NOMO-1 treated with dmso at 0.1 percent for 144 hours (cell line): ENCODE measurements around the gene RUNX1.

Experiments
- DNase-seq: peaks from one replicate; lab custom pipeline; 2025; ENCODE audit not compliant: unreplicated experiment; lab: John Stamatoyannopoulos, UW

The RUNX1 gene

DNA sequence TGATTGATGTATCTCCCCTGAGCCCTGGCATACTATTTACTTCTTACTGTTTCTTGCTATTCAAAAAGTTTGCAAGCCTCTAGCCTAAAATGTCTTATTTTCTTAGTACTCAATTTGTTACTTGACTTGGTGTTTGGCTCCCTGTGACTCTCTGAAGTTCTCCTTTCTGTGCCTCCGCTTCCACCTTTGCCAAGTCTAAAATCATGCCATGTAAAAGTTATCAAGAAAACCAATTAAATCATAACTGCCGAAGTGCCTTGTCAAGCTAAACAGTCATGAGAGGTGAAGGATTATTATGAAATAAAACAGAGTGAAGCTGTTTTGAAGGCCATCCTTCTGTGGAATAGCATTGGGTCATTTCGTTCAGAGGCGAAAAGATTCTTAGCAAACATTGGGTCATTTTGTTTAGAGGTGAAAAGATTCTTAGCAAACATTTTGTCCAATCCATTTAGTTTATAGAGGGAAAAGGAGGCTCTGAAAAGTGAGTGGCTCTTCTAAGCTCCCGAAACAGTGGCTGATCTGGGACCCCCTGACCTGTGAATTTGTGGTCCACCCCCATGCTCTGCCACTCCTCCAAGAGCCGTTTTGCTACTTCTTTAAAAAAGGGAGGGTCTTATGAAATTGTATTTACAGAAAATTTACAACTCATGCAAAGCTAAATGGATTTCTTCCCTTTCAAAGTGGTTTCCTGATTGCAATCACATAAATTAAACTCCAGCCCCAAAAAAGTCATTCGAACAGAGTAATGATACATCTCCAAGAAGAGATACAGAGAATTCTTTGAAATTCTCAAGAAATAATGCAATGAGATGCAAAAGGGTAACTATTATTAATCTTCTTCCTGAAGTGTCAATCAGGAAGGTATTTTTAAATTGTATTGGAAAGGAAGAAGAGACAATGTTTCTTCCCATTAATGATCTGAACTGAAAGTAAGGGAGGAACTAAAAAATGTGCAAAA, 141.4 kb downstream of the RUNX1 start:
- peak; percentile 62 for DNase-seq

DNA sequence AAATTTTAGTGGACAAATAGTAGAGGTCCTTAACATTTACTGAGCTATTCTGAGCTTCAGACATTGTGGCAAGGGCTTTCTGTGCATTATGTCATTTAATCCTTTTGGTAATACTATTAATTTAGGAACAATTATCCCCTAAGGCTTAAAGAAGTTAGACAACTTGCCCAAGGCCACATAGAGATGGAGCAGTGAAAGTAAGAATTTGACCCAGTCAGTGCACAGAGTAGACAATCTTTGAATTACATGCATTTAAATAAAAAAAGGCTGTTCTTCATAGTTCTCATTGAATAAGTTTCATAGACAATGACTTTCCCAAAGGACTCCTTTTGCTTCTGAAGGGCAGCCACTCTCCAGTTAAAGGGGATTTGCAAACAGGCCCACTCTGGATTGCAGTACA, 142.7 kb downstream of the RUNX1 start:
- no peak for DNase-seq

DNA sequence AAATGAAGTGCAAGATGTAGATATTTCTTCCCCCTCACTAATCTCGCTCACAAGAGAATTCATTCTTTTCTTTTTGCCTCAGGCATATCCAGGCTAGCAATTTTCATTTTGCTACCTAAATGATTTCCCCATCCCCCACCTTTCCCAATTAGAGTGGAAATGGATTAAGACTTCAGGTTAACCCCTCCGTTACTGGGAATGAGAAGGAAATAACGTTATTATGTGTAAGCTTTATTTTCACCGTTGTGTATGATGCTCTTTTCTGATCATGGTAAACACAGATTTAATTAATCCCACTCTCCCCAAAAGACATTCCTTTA, 143.9 kb downstream of the RUNX1 start:
- DNase-seq: no peak

DNA sequence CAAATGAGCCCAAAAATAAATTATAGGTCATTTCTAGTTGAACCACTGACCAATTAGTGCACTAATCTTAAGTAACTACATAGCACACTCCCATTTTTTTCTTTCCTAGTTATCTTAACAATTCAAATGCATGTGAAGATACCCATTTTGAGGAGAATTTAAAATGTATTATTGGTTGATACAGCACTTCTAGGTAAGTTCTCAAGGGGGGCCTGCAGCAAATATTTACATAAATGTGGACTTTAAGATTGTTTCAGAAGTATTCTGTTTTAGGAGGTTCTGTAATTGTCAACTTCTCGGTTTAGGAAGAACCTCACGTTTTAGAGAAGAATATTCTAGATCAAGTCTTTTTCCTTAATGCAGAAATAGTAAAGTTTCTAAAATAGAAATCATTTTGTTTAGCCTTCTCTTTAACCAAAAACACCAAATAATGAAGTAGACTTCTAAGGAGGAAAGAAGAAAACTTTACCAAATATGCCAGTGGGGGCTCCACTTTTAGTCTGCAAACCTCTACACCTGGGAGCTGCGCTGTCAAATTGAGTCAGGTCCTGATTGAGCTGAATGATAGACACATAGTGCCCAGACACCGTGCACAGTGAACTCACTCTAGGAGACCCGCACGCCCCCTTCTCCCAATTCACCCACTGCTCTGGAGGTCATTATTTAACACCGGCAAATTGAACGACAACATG, 144.4 kb downstream of the RUNX1 start:
- DNase-seq: no peak

DNA sequence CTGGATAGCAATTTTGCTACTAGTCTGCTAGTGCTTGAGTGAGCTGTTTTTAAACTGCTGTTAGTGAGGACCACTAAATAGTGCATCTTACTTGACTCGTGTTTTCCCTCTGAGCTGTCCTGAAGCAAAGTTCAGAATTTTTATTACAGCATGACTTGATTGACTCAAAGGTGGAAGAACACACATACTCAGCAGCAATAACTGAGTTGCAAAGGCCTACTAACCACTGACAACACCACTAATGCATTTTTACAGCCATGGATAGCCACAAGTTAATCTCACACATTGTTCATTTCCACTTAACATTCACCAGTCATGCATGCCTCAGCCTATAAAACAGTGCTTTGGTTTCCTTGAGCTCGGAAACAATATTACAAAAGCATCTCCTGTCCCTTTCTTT, 148.7 kb downstream of the RUNX1 start:
- DNase-seq: no peak

DNA sequence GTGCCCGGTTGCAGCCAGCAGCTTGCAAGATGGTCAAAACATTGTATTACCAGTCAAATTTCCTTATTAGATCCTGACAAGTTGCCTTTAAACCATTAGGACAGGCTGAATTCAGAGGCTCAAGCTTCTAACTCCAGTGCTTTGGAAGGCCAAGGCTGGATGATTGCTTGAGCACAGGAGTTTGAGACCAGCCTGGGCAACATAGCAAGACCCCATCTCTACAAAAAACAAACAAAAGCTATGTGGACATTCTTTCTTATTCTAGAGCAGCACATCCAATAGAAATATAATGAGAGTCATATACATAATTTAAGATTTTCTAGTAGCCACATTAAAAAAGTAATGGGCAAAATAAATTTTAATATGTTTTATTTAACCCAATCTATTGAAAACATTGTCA, 149.3 kb downstream of the RUNX1 start:
- no peak for DNase-seq

DNA sequence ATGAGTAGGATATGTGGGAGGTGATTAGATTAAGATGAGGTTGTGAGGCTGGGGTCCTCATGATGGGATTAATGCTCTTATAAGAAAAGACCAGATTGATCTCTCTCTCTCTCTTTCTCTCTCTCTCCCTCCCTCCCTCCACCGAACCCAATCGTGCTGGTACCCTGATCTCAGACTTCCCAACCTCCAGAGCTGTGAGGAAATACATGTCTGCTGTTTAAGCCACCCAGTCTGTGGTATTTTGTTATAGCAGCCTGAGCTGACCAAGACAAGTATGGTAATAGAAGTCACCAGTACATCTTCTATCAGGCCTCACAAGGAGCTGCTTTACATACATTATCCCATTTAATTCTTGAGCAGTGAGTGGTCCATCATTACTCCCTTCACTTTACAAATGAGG, 149.8 kb downstream of the RUNX1 start:
- no peak for DNase-seq

DNA sequence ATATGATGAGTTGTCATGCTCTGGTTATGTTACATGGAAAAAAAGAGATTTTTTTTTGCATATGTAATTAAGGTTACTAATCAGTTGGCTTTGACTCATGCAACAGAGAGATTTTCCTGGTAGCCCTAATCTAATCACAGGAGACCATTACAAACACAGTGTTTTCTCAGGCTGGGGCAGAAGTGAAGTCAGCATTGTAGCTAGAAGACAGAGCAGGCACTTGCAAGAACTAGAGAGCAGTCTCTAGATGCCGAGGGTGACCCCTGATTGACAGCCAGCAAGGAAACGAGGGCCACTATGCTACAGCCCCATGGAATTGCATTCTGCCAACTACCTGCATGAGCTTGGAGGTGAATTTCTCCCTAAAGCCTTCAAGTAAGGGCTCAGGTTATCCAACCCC, 151.3 kb downstream of the RUNX1 start:
- no peak for DNase-seq

DNA sequence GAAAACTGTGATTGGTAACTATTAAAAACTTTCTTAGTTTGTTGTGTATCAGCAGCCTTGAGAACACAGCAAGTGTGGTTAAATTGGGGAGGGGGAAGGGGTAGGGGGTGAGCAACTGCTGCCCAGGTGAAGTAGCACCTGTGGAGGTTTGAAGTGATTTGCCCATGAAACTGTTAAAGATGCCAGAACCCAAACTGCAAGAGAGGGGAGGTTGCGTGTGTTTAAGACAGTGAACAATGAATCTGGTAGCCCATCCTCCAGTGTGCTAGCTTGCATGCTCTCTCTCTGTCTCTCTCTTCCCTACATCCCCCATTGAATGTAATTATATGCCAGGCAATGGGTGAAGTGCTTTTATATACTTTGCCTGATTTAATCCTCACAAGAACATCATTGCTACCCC, 154.7 kb downstream of the RUNX1 start:
- DNase-seq: no peak

DNA sequence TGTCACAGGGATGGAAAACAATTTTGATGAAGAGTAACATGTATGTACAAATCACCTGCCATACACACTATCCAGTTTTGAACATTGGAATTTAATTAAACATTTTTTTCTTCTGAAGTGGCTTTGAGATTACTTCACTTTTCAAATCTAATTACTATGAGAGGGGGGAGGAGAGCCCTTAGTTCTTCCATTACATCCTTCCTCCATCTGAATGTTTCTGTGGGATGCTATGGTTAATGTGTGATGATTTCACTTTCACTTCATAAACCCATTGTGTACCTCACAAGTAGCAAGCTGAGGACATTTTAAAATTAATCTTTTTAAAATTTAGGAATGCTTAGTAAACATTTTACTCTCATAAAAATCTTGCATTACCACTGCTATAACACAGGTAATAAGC, 156.9 kb downstream of the RUNX1 start:
- DNase-seq: no peak

DNA sequence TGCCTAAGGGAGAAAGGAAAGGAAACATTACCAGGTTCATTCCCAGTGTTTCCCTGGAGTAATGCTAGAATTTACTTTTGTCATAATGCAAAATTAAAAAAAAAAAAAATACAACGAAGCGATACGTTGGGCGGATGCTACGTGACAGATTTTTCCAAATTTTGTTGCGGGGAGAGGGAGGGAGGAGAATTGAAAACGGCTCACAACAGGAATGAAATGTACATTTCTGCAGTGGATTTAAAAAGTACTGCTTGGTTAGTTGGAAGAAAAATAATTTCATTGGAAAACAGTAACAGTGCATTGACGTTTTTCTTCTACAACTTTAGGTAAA, 157.5 kb downstream of the RUNX1 start:
- no peak for DNase-seq

DNA sequence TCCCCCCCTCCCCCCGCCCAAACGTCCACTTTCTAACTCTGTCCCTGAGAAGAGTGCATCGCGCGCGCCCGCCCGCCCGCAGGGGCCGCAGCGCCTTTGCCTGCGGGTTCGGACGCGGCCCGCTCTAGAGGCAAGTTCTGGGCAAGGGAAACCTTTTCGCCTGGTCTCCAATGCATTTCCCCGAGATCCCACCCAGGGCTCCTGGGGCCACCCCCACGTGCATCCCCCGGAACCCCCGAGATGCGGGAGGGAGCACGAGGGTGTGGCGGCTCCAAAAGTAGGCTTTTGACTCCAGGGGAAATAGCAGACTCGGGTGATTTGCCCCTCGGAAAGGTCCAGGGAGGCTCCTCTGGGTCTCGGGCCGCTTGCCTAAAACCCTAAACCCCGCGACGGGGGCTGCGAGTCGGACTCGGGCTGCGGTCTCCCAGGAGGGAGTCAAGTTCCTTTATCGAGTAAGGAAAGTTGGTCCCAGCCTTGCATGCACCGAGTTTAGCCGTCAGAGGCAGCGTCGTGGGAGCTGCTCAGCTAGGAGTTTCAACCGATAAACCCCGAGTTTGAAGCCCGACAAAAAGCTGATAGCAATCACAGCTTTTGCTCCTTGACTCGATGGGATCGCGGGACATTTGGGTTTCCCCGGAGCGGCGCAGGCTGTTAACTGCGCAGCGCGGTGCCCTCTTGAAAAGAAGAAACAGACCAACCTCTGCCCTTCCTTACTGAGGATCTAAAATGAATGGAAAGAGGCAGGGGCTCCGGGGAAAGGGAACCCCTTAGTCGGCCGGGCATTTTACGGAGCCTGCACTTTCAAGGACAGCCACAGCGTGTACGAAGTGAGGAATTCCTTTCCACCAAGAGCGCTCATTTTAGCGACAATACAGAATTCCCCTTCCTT, 158.1 kb downstream of the RUNX1 start:
- no peak for DNase-seq

DNA sequence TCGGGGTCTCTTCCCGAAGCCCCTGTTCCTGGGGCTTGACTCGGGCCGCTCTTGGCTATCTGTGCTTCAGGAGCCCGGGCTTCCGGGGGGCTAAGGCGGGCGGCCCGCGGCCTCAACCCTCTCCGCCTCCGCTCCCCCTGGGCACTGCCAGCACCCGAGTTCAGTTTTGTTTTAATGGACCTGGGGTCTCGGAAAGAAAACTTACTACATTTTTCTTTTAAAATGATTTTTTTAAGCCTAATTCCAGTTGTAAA, 158.7 kb downstream of the RUNX1 start:
- no peak for DNase-seq

DNA sequence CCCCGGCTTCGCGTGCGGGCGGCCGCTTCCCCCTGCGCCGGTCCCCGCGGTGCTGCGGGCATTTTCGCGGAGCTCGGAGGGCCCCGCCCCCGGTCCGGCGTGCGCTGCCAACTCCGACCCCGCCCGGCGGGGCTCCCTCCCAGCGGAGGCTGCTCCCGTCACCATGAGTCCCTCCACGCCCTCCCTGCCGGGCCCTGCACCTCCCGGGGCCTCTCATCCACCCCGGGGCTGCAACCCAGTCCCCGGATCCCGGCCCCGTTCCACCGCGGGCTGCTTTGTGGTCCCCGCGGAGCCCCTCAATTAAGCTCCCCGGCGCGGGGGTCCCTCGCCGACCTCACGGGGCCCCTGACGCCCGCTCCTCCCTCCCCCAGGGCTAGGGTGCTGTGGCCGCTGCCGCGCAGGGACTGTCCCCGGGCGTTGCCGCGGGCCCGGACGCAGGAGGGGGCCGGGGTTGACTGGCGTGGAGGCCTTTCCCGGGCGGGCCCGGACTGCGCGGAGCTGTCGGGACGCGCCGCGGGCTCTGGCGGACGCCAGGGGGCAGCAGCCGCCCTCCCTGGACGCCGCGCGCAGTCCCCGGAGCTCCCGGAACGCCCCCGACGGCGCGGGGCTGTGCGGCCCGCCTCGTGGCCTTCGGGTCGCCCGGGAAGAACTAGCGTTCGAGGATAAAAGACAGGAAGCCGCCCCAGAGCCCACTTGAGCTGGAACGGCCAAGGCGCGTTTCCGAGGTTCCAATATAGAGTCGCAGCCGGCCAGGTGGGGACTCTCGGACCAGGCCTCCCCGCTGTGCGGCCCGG, 159.2 kb downstream of the RUNX1 start:
- DNase-seq: peak; percentile 71

DNA sequence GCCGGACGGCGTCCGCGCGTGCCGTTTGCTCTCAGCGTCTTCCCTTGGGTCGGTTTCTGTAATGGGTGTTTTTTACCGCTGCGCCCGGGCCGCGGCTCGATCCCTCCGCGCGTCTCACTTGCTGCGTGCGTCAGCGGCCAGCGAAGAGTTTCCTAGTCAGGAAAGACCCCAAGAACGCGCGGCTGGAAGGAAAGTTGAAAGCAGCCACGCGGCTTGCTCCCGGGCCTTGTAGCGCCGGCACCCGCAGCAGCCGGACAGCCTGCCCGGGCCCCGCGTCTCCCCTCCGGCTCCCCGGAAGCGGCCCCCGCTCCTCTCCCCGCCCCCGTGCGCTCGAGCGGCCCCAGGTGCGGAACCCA, 159.8 kb downstream of the RUNX1 start:
- no peak for DNase-seq

DNA sequence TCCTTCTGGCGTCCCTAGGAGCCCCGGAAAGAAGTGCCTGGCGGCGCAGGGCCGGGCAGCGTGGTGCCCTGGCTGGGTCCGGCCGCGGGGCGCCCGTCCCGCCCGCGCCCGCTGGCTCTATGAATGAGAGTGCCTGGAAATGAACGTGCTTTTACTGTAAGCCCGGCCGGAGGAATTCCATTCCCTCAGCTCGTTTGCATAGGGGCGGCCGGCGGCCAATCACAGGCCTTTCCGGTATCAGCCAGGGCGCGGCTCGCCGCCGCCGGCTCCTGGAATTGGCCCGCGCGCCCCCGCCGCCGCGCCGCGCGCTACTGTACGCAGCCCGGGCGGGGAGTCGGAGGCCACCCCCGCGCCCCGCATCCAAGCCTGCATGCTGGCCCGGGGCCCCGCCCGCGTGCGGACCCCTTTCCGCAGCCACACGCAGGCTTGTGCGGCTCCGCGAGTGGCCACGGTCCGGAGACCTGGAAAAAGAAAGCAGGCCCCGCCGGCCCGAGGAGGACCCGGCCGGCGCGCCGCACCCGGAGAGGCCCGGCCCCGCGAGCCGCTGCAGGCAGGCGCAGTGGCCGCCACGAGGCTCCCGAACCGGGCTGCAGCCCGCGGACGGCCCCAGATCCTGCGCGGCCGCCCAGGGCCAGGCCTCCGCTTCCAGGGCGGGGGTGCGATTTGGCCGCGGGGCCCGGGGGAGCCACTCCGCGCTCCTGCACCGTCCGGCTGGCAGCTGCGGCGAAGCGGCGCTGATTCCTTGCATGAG, 160.4 kb downstream of the RUNX1 start:
- DNase-seq: peak; percentile 90

DNA sequence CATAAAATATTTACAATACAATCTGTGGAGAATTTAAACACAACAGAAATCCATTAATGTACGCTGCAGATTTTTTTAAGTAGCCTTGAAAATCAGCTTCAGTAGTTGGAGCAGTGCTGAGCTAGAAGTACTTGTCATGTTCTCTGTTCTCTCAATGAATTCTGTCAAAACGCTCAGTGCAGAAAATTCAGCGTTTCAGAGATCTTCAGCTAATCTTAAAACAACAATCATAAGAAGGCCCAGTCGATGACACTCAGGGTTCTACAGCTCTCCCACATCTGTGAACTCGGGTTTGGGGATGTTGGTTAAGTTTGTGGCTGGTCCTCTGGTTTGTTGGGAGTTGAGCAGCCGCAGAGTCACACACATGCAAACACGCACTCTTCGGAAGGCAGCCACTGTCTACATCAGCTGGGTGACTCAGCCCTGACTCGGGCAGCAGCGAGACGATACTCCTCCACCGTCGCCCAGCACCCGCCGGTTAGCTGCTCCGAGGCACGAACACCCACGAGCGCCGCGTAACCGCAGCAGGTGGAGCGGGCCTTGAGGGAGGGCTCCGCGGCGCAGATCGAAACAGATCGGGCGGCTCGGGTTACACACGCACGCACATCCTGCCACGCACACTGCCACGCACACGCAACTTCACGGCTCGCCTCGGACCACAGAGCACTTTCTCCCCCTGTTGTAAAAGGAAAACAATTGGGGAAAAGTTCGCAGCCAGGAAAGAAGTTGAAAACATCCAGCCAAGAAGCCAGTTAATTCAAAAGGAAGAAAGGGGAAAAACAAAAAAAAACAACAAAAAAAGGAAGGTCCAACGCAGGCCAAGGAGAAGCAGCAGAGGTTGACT, 161.2 kb downstream of the RUNX1 start:
- DNase-seq: no peak

DNA sequence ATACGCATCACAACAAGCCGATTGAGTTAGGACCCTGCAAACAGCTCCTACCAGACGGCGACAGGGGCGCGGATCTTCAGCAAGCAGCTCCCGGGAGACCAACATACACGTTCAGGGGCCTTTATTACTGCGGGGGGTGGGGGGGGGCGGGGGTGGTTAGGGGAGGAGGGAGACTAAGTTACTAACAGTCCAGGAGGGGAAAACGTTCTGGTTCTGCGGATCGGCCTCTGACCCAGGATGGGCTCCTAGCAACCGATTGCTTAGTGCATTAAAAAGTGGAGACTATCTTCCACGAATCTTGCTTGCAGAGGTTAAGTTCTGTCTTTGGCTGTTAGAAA, 162.0 kb downstream of the RUNX1 start:
- DNase-seq: no peak

DNA sequence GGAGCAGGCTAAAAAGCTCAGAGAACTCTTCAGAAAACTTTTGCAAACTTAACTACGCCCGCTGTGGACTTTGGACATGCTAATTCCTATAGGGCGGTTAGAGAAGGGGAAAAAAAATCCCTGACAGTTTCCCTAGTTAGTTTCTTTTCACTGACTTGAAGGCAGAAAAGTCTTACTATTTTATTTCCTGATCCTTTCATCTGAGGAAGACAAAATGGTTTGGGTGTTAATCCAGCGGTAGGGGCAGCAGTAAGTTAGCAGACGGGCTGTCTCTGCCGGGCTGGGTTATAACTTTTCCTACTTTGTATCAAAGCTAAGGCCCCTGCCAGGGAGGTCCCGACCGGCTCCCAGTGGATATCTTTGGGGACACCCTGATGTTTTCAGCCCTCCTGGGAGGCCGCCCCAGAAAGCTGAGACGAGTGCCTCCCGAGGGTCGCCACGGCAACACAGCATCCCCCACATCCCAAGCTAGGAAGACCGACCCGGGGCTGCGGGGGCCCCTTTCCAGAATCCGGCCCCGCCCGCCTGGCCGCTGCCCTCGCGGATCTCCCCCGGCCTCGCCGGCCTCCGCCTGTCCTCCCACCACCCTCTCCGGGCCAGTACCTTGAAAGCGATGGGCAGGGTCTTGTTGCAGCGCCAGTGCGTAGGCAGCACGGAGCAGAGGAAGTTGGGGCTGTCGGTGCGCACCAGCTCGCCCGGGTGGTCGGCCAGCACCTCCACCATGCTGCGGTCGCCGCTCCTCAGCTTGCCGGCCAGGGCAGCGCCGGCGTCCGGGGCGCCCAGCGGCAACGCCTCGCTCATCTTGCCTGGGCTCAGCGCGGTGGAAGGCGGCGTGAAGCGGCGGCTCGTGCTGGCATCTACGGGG, 162.6 kb downstream of the RUNX1 start:
- DNase-seq: no peak
